HCT116 (cell line): ENCODE measurements around the gene UBAC2. TPM values are rescaled to one million over a fixed set of nuclear protein-coding genes. Genes with fewer than 3 reads are reported as not detected.
A peak's percentile ranks its signal among the peaks of the same experiment; 100 is the strongest.

Experiments
- ATAC-seq: fragments of 200-7000 bp; cut with Tn5 transposase; 2 replicates; pipeline ENCODE4 v1.9.1; 2020; ENCODE audit warnings: mild to moderate bottlenecking, moderate library complexity
- BruUV-seq: library from RNA; stranded (reverse); fragments of 400-500 nt; replicated peaks from 2 replicates; lab custom pipeline; 2021; lab: Mats Ljungman, UMichigan
- CTCF ChIA-PET: fragments of 300-600 bp; sonication (Branson Sonifier 250); formaldehyde crosslinking; loops from one replicate; lab custom pipeline; 2021; ENCODE audit warnings: antibody characterized with exemption; lab: Charles Lee
- POLR2A ChIA-PET: fragments of 300-600, 350-600 bp; sonication (Branson Sonifier 250); formaldehyde crosslinking; loops from one replicate; lab custom pipeline; 2021; ENCODE audit warnings: antibody characterized with exemption; lab: Charles Lee
- RAD21 ChIA-PET, 2 experiments: fragments of 300-600 bp; sonication (Branson Sonifier 250); formaldehyde crosslinking; loops; one replicate each; lab custom pipeline; 2023; ENCODE audit warnings: low total read pairs in 2 of 2; ENCODE audit not compliant: uncharacterized antibody in 2 of 2, unreplicated experiment in 2 of 2, low non-redundant PET in 1 of 2; lab: Charles Lee
- DNase-seq: peaks from one replicate; pipeline ENCODE4 v3.0.0-alpha.2; 2010; ENCODE audit warnings: low read depth, low spot score
- H2AFZ ChIP-seq: fragments of 200-600 bp; shearing (Covaris generic), sonication (generic); 2 replicates; pipeline ENCODE4 v1.6.1; 2017; ENCODE audit warnings: low read depth, mixed run types, mixed read lengths, antibody characterized with exemption, low read length; ENCODE audit not compliant: poor library complexity, severe bottlenecking
- H3K27ac ChIP-seq: 2 replicates; pipeline ENCODE4 v1.5.1; 2012; ENCODE audit warnings: low read depth, low read length
- H3K27me3 ChIP-seq: fragments of 200-600 bp; sonication (generic); 2 replicates; pipeline ENCODE4 v1.6.1; 2016; ENCODE audit warnings: mixed run types, low read length, mixed read lengths; ENCODE audit not compliant: insufficient read depth
- H3K36me3 ChIP-seq, 2 experiments: fragments of 200-500 bp in 1 of 2; fragments of 200-600 bp in 1 of 2; sonication (Bioruptor generic) in 1 of 2; sonication (generic) in 1 of 2; 2 replicates each; pipeline versions ENCODE4 v1.5.1 to v1.6.1; 2014 to 2016; ENCODE audit warnings: low read length in 2 of 2, inconsistent platforms in 1 of 2, mixed read lengths in 1 of 2, mixed run types in 1 of 2; ENCODE audit not compliant: insufficient read depth in 2 of 2, control insufficient read depth in 1 of 2
- H3K4me1 ChIP-seq, 2 experiments: fragments of 200-600 bp in 1 of 2; sonication (generic) in 1 of 2; 2 replicates each; pipeline versions ENCODE4 v1.5.1 to v1.6.1; 2012 to 2017; ENCODE audit warnings: low read length in 2 of 2, inconsistent platforms in 1 of 2, mild to moderate bottlenecking in 1 of 2, mixed read lengths in 1 of 2, mixed run types in 1 of 2, moderate library complexity in 1 of 2; ENCODE audit not compliant: insufficient read depth in 2 of 2, control insufficient read depth in 1 of 2
- H3K4me2 ChIP-seq: fragments of 200-600 bp; sonication (generic); 2 replicates; pipeline ENCODE4 v1.6.1; 2017; ENCODE audit warnings: mixed run types, low read length, mixed read lengths
- H3K4me3 ChIP-seq, 2 experiments: fragments of 200-600 bp in 1 of 2; sonication (generic) in 1 of 2; replicated peaks in 1 of 2; 2 replicates each; pipeline ENCODE4 v1.5.1; 2011 to 2016; ENCODE audit warnings: low read length in 2 of 2, control low read depth in 1 of 2, low read depth in 1 of 2, mild to moderate bottlenecking in 1 of 2, mixed read lengths in 1 of 2, mixed run types in 1 of 2
- H3K79me2 ChIP-seq: fragments of 200-600 bp; sonication (generic); 2 replicates; pipeline ENCODE4 v1.6.1; 2017; ENCODE audit warnings: mild to moderate bottlenecking, mixed run types, low read length, moderate library complexity, mixed read lengths; ENCODE audit not compliant: insufficient read depth
- H3K9ac ChIP-seq: fragments of 200-600 bp; sonication (generic); 2 replicates; pipeline ENCODE4 v1.6.1; 2016; ENCODE audit warnings: low read length, mixed read lengths
- H3K9me2 ChIP-seq: fragments of 200-600 bp; sonication (generic), shearing (Covaris generic); 2 replicates; pipeline ENCODE4 v1.6.1; 2017; ENCODE audit warnings: mixed run types, mild to moderate bottlenecking, moderate library complexity; ENCODE audit not compliant: insufficient read depth
- H3K9me3 ChIP-seq, 2 experiments: fragments of 200-500 bp in 1 of 2; fragments of 200-600 bp in 1 of 2; sonication (Bioruptor generic) in 1 of 2; sonication (generic) in 1 of 2; 2 replicates each; pipeline ENCODE4 v1.6.1; 2014 to 2017; ENCODE audit warnings: low read length in 2 of 2, mixed read lengths in 2 of 2, inconsistent platforms in 1 of 2, low read depth in 1 of 2, mild to moderate bottlenecking in 1 of 2, mixed run types in 1 of 2, moderate library complexity in 1 of 2; ENCODE audit not compliant: control insufficient read depth in 1 of 2, insufficient read depth in 1 of 2
- H4K20me1 ChIP-seq: fragments of 200-600 bp; sonication (generic), shearing (Covaris generic); 2 replicates; pipeline ENCODE4 v1.6.1; 2017; ENCODE audit warnings: mixed run types, mild to moderate bottlenecking, moderate library complexity; ENCODE audit not compliant: insufficient read depth
- ATF3 ChIP-seq: IDR thresholded peaks from 2 replicates; pipeline ENCODE4 v1.6.1; 2012
- CBX3 ChIP-seq: IDR thresholded peaks from 2 replicates; pipeline ENCODE4 v1.6.1; 2012; ENCODE audit warnings: low read depth
- CEBPB ChIP-seq: IDR thresholded peaks from 2 replicates; pipeline ENCODE4 v1.6.1; 2012; ENCODE audit warnings: low read depth
- ELF1 ChIP-seq: IDR thresholded peaks from 2 replicates; pipeline ENCODE4 v1.6.1; 2012; ENCODE audit warnings: low read depth, borderline replicate concordance
- EZH2 ChIP-seq: fragments of 200-600 bp; sonication (generic); IDR thresholded peaks from 2 replicates; pipeline ENCODE4 v1.6.1; 2017; ENCODE audit warnings: antibody characterized with exemption, mixed run types
- FOSL1 ChIP-seq: IDR thresholded peaks from 2 replicates; pipeline ENCODE4 v1.6.1; 2012; ENCODE audit warnings: low read depth
- JUND ChIP-seq: IDR thresholded peaks from 2 replicates; pipeline ENCODE4 v1.6.1; 2012
- POLR2A ChIP-seq: IDR thresholded peaks from 2 replicates; pipeline ENCODE4 v1.7.0; 2011; ENCODE audit warnings: borderline replicate concordance; ENCODE audit not compliant: insufficient read depth, insufficient read length; ENCODE audit errors: extremely low read depth
- POLR2AphosphoS5 ChIP-seq: IDR thresholded peaks from 2 replicates; pipeline ENCODE4 v1.6.1; 2011; ENCODE audit warnings: mild to moderate bottlenecking, low read depth, low read length, moderate library complexity
- RAD21 ChIP-seq: IDR thresholded peaks from 2 replicates; pipeline ENCODE4 v1.6.1; 2012; ENCODE audit warnings: low read depth, mild to moderate bottlenecking
- REST ChIP-seq: IDR thresholded peaks from 2 replicates; pipeline ENCODE4 v1.6.1; 2012; ENCODE audit warnings: low read depth
- SIN3A ChIP-seq: IDR thresholded peaks from 2 replicates; pipeline ENCODE4 v1.6.1; 2012; ENCODE audit warnings: low read depth
- SP1 ChIP-seq: IDR thresholded peaks from 2 replicates; pipeline ENCODE4 v1.6.1; 2012; ENCODE audit warnings: low read depth
- SRF ChIP-seq: IDR thresholded peaks from 2 replicates; pipeline ENCODE4 v1.6.1; 2012; ENCODE audit warnings: low read depth
- TCF7L2 ChIP-seq: IDR thresholded peaks from 2 replicates; pipeline ENCODE4 v1.7.0; 2011; ENCODE audit warnings: borderline replicate concordance, inconsistent platforms; ENCODE audit not compliant: insufficient read depth, insufficient read length; ENCODE audit errors: extremely low read depth
- ZNF274 ChIP-seq: fragments of 200-500 bp; sonication (Bioruptor generic); IDR thresholded peaks from 2 replicates; pipeline ENCODE4 v1.6.1; 2014; ENCODE audit warnings: mild to moderate bottlenecking, low read depth, low read length, inconsistent platforms
- intact Hi-C: fragments of 100-400 bp; cut with micrococcal nuclease; formaldehyde crosslinking; loops from 2 replicates; pipeline ENCODE4 v1.10.0; 2022
- total RNA-seq: library from RNA; stranded (reverse); gene quantifications from one replicate; pipeline ENCODE4 v1.2.1, GENCODE V29; 2021; ENCODE audit not compliant: unreplicated experiment

Gene UBAC2
- total RNA-seq, 1 experiment from 2014 or later: 67.4 TPM

DNA sequence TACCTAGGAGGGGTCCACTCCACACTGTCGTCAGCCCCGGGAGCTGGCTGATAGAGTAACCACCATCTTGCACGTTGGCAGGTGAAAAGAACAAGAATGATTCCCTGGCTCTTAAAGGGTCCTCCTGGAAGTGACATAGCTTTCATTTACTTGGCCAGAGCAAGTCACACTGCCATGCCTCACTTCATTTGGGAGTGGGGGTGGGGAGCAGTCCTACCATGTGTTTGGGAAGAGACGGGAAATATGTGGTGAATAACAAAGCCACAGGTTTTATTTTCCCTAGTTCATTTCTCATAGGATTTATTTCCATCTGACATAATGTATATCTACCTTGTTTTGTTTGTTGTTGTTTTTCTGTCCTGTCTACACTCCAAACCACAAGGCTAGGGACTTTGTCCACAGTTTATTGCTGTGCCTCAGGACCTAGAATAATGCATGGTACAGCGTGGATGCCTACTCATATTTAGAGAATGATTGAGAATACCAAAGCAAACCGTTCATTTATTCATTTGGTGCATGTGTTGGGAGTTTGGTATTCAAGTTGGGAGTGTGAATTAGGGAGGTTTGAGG is 26.8 kb downstream of the UBAC2 start:
- intact Hi-C loops: no loop called here
- TF ChIP-seq ATF3 (no peak), FOSL1 (no peak), SP1 (no peak), EZH2 (no peak), POLR2A (no peak), JUND (no peak)
- H4K20me1 ChIP-seq: peaks cover 12% of the 10 kb centered on the region; the same call in 1 of the 2 replicates
- DNase-seq (no peak), ATAC-seq (no peak)
- ChIA-PET CTCF (no interaction called here), POLR2A (no interaction called here), RAD21 (no interaction called here)
- no peak overlapping the region for H2AFZ ChIP-seq
- H3K36me3 ChIP-seq: no peaks in the 10 kb centered on the region
- H3K4me3 ChIP-seq: no peak overlapping the region
- no peak overlapping the region for H3K27ac ChIP-seq
- H3K4me1 ChIP-seq: peaks cover 11% of the 10 kb centered on the region in 2 experiments; a peak in 3 of 4 replicates
- no peaks in the 10 kb centered on the region for H3K9me3 ChIP-seq
- H3K9me2 ChIP-seq: no peaks in the 10 kb centered on the region
- H3K27me3 ChIP-seq: no peaks in the 10 kb centered on the region
- H3K9ac ChIP-seq: no peak overlapping the region
- peaks cover 96% of the 10 kb centered on the region for H3K79me2 ChIP-seq
- no peak overlapping the region for H3K4me2 ChIP-seq
- no TSS peak for BruUV-seq

- TF ChIP-seq REST (no peak), SRF (no peak), ELF1 (no peak), RAD21 (no peak), TCF7L2 (no peak), SIN3A (no peak), ZNF274 (no peak), POLR2A (no peak), POLR2AphosphoS5 (no peak), CBX3 (no peak), JUND (no peak), CEBPB (no peak)
- Histone ChIP-seq H3K36me3 (no peaks in the 10 kb centered on the region), H4K20me1 (peaks cover 12% of the 10 kb centered on the region; the same call in 1 of the 2 replicates), H3K4me1 (peaks cover 11% of the 10 kb centered on the region in 2 experiments; a peak in 3 of 4 replicates), H2AFZ (no peak overlapping the region), H3K27ac (peak overlapping the region; percentile 7; the same call in 1 of the 2 replicates), H3K4me3 (no peak overlapping the region), H3K79me2 (peaks cover 95% of the 10 kb centered on the region), H3K9ac (no peak overlapping the region), H3K9me3 (no peaks in the 10 kb centered on the region), H3K27me3 (no peaks in the 10 kb centered on the region), H3K4me2 (no peak overlapping the region), H3K9me2 (no peaks in the 10 kb centered on the region)
- no TSS peak for BruUV-seq
- ChIA-PET POLR2A (no interaction called here), CTCF (no interaction called here), RAD21 (no interaction called here)
- no peak for ATAC-seq
- intact Hi-C loops: no loop called here
- DNase-seq: no peak
Observed at GRCh38 chr13:99227909-99228688, 27.4 kb downstream of the UBAC2 start.
